GM12872 (cell line): Measurements from ENCODE around the gene NYNRIN.

Source experiments
- TF ChIP-seq, protein P1 (sequence below): IDR thresholded peaks from 3 replicates; pipeline ENCODE4 v1.5.1; 2011; ENCODE audit warnings: low read depth, mild to moderate bottlenecking, low read length, moderate library complexity; ENCODE audit not compliant: insufficient read depth

Gene NYNRIN

DNA sequence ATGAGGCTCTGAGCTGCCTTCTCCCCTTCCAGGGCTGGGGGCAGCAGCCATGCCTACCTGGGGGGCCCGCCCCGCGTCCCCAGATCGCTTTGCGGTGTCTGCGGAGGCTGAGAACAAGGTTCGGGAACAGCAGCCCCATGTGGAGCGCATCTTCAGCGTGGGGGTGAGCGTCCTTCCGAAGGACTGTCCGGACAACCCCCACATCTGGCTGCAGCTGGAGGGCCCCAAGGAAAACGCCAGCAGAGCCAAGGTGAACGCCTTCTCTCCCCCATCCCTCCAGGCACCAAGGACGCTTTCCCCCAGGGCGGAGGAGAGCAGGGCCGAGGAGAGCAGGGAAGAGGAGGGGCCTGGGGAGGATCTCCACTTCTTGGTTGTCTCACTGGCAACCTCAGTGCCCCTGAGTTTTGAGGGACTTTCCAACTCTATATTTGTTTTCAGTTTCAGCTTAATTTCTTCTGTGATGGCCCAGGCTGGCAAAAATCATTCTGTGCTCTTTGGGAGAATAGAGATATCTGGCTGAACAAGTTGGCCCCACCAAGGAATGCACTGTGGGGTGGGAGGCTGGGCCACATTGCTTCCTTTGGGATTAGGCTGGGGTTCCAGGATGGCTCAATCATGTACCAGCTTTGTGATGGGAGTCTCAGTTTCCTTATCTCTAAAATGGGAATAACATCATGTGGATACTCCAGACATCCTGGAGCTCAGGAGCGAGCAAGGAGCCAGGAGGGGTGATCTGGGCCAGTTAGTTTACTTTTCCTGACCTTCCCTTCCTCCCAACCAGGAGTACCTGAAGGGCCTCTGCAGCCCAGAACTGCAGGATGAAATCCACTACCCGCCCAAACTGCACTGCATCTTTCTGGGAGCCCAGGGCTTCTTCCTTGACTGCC is 32.1 kb downstream of the NYNRIN start:
- TF ChIP-seq, protein P1, sequence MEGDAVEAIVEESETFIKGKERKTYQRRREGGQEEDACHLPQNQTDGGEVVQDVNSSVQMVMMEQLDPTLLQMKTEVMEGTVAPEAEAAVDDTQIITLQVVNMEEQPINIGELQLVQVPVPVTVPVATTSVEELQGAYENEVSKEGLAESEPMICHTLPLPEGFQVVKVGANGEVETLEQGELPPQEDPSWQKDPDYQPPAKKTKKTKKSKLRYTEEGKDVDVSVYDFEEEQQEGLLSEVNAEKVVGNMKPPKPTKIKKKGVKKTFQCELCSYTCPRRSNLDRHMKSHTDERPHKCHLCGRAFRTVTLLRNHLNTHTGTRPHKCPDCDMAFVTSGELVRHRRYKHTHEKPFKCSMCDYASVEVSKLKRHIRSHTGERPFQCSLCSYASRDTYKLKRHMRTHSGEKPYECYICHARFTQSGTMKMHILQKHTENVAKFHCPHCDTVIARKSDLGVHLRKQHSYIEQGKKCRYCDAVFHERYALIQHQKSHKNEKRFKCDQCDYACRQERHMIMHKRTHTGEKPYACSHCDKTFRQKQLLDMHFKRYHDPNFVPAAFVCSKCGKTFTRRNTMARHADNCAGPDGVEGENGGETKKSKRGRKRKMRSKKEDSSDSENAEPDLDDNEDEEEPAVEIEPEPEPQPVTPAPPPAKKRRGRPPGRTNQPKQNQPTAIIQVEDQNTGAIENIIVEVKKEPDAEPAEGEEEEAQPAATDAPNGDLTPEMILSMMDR: no peak

DNA sequence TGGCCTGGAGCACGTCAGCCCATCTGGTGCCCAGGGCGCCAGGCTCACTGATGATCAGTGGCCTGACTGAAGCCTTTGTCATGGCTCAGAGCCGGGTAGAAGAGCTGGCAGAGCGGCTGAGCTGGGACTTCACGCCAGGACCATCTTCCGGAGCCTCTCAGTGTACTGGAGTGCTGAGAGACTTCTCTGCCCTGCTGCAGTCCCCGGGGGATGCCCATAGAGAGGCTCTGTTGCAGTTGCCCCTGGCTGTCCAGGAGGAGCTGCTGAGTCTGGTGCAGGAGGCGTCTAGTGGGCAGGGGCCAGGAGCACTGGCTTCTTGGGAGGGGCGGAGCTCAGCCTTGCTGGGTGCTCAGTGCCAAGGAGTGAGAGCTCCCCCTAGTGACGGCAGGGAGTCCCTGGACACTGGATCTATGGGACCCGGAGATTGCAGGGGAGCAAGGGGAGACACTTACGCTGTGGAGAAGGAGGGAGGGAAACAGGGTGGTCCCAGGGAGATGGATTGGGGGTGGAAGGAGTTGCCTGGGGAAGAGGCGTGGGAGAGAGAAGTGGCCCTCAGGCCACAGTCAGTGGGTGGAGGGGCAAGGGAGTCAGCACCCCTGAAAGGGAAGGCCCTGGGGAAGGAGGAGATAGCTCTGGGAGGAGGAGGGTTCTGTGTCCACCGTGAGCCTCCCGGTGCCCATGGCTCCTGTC is 32.9 kb downstream of the NYNRIN start:
- TF ChIP-seq, protein P1: peak; percentile 97

DNA sequence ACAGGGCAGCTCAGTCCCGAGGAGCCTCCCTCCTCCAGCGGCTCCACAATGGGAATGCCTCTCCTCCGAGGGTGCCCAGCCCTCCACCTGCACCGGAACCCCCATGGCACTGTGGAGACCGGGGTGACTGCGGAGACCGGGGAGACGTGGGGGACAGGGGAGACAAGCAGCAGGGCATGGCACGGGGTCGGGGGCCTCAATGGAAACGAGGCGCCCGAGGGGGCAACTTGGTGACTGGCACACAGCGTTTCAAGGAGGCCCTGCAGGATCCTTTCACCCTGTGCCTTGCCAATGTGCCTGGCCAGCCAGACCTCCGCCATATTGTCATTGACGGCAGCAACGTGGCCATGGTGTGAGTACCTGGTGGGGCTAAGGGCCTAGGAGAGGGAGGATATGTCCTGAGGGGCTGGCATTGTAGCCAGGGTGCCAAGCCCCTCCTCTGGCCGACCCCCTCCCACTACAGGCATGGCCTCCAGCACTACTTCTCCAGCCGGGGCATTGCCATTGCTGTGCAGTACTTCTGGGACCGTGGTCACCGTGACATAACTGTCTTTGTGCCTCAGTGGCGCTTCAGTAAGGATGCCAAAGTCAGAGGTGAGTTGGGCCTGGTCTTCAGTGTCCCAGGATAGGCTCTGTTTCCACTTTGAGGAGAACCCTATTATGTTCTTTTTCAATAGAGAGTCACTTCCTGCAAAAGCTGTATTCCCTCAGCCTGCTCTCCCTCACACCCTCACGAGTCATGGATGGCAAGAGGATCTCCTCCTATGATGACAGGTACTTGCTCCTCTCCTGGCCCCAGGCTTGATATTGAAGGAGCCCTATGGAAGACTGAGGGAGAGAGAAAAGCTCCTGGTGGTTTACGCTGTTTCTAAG is 33.7 kb downstream of the NYNRIN start:
- TF ChIP-seq, protein P1: no peak

DNA sequence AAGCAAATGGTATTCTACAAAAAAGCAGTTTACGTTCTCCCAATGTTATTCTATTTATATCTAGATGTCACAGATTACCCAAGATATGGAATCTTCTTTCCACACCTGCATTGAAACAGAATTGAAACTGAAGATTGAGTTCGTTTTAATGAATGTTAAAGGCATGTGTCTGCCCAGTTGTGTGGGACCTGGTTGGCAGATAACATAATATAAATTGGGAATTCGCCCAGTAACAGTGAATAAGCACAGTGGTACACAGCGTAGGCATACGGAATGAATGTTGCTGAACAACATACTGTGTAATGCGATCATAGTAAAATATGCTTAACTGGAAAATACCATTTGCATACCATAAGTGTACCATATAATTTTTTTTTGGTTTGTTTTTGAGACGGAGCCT is 35.2 kb downstream of the NYNRIN start:
- TF ChIP-seq, protein P1: no peak

DNA sequence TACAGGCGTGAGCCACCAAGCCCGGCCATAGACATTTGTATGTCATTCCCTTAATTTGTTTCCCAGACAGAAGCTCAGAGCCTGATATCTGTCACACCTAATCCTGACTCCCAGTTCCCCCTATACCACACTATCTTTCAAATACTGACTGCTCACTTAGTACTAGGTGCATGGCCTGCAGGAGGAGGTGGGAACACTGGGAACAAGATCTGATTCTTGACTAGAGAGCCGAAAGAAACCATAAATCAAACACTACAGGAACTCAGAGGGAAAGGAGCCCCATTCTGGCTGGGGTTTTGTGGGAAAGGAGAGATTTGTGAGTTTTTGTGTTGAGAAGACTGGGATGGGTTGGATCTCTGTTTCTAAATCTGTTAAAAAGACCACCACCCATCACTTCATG is 35.9 kb downstream of the NYNRIN start:
- TF ChIP-seq, protein P1: no peak

DNA sequence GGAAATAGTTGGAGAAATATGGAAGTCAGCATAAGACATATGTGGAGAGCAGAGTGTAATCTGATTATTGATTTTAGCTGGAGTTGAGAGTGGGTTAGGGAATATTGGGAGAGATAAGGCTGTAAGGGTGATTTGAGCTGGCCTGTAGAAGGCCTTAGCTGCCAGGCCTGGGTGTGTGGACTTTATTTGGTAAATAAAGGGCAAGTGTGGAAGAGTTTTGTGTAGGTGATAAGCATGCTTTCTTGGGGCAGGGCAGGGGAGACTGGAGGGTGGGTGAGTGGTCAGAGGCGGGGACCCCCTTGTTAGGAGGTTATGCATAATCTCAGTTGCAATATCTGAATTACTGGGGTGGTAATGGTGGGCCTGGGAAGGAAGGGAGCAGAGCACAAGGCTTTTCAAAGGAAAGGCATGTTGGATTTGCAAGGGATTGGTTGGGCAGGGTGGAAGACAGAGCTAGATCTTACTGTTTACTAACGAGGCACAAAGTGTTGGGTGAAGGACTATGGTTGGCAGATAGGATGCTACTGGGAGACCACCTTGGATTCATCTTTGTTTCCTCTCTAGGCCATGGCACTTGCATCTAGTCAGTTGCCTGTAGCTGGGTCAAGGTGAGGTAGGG is 36.5 kb downstream of the NYNRIN start:
- TF ChIP-seq, protein P1: no peak
